GM18909 (cell line): ENCODE measurements around the gene ZNF491.
"Not testable (repeated sequence)": the region's sequence is repeated elsewhere in the genome, so short reads cannot be mapped to it uniquely, and the experiment has no call there.

Source experiments
- ATAC-seq: cut with Tn5 transposase; IDR thresholded peaks from one replicate; pipeline ENCODE4 v1.9.1; 2021; ENCODE audit warnings: mild to moderate bottlenecking; ENCODE audit not compliant: unreplicated experiment, poor library complexity

ZNF491 gene

DNA sequence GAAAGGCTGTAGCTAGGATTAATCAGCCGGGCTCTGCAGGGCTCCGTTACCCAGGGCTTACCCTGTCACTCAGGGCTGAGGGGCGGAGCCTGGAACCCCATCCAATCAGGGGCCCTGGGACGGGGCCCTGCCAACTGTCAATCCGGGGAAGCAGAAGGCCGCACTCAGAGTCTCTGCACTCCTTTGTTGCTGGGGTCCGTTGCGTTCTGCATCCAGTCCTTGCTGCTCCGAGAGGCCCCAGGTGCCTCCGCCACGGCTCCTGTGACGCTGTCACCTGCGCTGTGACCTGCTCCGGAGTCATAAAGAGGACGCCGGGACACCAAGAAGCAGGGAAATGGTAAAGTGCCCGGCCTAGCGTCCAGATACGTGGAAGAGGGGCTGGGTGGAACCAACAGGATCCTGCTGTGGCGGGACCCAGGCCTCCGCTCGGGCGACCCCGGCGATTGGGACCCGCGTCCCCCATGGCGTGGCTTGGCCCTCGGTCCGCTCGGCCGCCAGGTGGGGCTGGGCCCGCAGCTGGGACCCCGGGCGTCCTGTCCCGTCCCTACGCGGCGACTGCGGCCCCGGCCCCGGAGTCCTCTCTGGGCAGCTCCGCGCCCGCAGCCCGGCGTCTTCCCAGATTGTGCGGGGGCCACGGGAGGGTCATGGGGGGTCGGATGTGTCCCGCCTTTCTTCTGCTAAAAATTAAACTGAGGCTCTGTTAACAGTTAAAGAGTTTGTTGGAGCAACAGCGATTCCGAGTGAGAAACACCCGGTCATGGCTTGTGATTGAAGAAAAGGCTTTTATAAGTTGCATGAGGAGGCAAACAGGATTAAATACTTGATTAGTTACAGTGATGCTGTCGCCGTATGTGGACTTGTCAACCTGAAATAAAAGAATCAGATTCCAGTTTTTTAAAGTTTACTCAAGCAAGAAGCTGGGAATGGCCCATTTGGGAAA is at the start of gene ZNF491:
Gene ZNF491 (plus strand): TSS at position 133 of the 940 bp plus-strand sequence. CDS start 7,431 bp downstream, outside the sequence.
- peak; percentile 92 for ATAC-seq

DNA sequence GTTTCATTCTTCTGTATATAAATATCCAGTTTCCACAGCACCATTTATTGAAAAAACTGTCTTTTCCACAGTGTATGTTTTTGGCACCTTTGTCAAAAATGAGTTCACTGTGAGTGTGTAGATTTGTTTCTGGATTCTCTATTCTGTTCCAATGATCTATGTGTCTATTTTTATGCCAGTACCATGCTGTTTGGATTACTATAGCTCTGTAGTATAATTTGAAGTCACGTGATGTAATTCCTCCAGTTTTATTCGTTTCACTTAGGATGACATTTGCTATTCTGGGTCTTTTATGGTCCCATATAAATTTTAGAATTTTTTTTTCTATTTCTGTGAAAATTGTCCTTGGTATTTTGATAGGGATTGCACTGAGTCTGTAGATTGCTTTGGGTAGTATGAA is 48.6 kb upstream of the ZNF491 start:
- no peak for ATAC-seq

DNA sequence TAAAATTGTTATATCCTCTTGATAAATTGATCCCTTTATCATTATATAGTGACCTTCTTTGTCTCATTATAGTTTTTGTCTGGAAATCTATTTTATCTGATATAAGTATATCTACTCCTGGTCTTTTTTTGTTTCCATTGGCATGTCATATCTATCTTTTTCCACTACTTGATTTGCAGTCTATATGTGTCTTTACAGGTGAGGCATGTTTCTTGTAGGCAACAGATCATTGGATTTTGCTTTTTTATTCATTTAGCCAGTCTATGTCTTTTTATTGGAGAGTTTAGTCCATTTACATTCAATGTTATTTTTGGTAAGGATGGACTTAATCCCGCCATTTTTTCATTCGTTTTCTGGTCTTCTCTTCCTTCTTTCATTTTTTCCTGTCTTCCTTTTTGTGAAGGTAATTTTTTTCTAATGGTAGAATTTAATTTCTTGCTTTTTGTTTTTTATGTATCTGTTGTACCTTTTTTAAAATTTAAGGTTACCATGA is 46.0 kb upstream of the ZNF491 start:
- ATAC-seq: no peak

DNA sequence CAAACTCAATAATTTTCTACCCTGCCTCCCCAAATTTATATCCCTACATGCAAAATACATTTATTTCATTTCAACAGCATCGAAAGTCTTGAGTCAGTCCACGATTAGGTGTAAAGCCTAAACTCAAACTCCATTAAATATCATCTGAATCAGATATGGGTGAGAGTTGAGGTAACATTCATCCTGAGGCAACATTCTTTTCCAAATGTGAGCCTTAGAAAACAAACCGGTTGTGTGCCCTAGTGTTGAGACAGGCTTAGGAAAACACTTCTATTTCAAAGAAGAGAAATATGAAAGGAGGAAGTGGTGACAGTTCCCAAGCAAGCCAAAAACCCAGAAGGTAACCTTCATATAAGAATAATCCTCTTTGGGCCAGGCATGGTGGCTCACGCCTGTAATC is 43.7 kb upstream of the ZNF491 start:
- ATAC-seq: no peak

DNA sequence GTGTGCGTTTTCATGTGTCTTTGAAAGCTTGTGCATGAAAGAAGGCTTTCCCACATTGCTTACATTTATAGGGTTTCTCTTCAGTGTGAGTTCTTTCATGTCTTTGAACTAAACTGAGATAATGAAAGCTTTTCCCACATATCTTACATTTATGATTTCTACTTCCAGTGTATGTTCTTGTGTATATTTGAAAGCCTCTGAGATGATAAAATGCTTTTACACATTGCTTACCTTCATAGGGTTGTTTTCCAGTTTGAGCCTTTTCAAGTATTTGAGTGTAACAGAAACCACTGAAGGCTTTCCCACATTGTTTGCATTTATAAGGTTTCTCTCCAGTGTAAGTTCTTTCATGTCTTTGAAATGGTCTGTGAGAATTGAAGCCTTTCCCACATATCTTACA is 41.4 kb upstream of the ZNF491 start:
- ATAC-seq: no peak

DNA sequence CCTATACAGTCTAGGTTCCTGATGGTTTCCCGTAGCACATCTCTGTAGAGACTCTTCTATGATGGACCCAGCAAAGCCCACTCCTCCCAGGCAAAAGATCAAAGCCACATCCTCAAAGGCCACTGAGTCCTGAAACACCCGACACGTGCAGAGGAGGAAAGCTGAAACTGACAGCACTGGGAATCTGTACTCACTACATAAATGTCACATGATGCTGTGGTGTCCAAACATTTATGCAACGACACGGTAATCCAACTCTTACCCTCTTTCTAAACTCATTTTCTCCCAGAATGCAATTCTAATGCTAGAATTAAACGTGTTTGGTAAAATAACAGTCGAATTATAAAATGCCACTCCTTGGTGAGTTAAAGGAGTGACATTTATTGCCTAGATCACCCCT is 38.5 kb upstream of the ZNF491 start:
- ATAC-seq: no peak

DNA sequence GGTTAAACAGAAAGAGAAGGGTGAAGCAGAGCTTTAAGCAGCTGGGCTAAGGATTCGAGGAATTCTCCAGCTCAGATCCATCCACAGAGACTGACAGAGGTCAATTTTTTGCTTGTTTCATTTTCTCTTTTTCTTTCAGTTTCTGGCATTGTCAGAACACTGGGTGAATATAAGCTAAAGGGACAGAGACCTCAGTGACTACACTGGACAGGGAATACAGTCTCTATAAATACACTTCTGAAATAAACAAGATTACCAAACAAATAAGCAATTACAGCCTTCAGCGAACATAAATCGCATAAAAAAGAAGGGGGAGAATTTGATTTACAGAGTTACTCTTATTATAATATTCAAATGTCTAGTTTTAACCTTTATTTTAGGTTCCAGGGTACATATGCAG is 35.2 kb upstream of the ZNF491 start:
- ATAC-seq: no peak

DNA sequence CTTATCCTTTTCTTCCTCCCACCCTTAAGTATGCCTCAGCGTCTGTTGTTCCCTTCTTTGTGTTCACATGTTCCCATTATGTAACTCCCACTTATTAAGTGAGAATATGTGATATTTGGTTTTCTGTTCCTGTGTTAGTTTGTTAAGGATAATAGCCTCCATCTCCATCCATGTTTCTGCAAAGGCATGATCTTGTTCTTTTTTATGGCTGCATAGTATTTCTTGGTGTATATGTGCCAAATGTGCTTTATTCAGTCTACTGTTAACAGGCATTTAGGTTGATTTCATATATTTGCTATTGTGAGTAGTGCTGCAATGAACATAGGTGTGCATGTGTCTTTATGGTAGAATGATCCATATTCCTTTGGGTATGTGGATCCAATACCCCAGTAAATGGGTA is 34.7 kb upstream of the ZNF491 start:
- no peak for ATAC-seq

DNA sequence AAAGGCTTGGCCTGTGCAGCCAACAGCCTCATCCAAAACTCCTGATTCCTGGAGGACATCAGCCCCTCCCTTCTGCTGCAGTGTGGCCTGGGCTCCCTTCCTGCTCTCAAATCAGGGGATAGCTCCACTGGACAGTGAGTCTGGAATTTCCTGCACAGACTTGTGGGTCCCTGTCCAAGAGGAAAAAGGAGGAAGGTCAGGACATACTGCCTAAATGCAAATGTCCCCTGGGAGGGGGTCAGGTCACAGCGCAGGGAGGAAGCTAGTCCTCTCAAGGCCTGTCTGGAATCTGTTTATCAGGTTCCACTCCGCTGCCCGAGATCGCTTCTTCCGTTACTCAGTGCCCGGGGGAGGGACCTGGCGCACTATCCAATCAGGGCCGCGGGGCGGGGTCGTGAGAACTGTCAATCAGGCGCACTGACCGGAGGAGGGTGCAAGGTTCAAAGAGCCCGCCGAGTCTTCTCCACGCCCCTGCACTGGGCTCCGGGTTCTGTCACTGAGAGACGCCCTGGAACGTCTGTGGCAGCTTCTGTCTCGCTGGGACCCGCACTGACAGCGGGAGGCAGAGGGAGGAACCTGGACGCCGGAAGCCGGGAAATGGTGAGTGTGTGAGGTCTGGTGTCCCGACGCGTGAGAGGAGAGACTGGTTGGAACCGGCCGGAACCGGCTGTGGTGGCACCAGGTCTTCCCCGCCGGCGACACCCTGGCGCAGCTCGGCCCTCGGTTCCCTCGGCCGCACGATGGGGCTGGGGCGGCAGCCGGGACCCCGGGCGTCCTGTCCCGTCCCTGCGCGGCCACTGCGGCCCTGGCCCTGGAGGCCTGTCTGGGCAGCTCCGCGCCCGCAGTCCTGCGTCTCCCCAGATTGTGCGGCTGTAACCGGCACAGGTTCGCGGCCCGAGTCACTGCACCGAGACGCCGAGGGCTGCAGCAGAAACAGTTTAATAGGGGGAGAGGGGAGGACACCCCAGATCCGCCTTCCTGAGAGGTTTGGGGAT is 31.4 kb upstream of the ZNF491 start, which contains the start of gene ZNF441:
Gene ZNF441 (plus strand): TSS at position 404 of the 995 bp plus-strand sequence. CDS start 194 bp downstream, at position 598.
- ATAC-seq: peak; percentile 91

DNA sequence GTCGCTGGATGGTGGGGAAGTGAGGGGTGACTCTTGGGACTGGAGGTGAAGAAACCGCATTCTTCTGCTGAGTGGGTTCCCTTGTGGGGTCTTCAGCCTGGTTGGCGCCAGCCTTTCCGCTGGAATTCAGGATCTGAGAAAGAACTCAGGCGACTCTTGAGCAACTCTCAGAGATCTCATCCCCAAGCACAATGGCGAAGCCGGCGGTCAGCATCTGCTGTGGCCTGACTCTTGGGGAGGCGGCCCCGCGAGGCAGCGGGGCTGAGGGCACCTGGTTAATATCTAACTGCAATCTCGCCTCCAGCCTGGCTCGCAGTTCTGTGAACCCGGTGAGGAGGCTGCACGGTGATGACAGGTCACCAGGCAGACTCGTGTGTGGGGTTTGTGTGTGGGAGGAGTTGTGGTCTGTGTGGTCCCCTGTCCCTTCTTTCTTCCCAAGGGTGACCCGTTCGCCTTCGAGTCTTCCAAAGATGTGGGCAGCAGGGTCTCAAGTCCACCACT is 30.6 kb upstream of the ZNF491 start:
- ATAC-seq: peak; percentile 32

DNA sequence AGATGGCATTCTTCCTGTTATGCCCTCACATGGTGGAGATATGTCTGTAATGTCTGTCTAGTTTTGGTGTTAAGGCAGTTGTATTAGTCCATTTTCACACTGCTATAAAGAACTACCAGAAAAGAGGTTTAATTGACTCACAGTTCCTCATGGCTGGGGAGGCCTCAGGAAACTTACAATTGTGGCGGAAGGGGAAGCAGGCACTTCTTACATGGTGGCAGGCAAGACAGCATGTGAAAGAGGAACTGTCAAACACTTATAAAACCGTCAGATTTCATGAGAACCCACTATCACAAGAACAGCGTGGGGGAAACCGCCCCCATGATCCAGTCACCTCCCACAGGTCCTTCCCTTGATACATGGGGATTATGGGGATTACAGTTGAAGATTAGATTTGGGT is 28.3 kb upstream of the ZNF491 start:
- no peak for ATAC-seq

DNA sequence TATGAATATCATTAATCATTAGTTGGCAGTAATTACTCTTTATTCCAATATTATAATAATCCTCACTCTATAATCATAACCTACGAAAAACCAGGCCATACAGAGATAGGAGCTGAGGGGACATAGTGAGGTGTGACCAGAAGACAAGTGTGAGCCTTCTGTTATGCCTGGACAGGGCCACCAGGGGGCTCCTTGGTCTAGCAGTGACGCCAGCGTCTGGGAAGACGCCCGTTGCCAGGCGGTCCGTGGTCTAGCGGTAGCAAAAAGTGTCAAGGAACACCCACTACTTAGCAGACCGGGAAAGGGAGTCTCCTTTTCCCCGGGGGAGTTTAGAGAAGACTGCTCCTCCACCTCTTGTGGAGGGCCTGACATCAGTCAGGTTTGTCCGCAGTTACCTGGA is 26.8 kb upstream of the ZNF491 start:
- ATAC-seq: not testable (repeated sequence)

DNA sequence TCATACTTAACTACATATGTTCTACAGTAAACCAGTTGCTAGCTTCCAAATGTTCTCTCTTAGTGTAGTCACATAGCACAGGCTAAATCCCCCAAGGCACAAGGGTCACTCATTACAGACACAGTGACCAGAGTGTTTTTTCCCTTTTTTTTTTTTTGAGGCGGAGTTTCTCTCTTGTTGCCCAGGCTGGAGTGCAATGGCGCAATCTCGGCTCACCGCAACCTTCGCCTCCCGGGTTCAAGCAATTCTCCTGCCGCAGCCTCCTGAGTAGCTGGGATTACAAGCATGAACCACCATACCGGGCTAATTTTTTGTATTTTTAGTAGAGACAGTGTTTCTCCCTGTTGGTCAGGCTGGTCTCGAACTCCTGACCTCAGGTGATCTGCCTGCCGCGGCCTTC is 21.7 kb upstream of the ZNF491 start:
- not testable (repeated sequence) for ATAC-seq

DNA sequence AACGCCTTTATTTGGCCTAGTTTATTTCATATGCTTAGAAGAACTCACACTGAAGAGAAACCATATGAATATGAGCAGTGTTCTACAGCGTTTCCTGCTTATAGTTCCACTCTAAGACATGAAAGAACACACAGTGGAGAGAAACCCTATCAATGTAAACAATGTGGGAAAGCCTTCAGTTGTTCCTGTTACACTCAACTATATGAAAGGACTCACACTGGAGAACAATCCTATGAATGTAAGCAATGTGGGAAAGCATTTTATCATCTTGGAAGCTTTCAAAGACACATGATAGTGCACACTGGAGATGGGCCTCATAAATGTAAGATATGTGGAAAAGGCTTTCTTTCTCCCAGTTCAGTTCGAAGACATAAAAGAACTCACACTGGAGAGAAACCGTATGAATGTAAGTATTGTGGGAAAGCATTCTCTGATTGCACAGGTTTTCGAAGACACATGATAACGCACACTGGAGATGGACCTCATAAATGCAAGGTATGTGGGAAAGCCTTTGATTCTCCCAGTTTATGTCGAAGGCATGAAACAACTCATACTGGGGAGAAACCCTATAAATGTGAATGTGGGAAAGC is 17.8 kb upstream of the ZNF491 start:
- ATAC-seq: no peak

DNA sequence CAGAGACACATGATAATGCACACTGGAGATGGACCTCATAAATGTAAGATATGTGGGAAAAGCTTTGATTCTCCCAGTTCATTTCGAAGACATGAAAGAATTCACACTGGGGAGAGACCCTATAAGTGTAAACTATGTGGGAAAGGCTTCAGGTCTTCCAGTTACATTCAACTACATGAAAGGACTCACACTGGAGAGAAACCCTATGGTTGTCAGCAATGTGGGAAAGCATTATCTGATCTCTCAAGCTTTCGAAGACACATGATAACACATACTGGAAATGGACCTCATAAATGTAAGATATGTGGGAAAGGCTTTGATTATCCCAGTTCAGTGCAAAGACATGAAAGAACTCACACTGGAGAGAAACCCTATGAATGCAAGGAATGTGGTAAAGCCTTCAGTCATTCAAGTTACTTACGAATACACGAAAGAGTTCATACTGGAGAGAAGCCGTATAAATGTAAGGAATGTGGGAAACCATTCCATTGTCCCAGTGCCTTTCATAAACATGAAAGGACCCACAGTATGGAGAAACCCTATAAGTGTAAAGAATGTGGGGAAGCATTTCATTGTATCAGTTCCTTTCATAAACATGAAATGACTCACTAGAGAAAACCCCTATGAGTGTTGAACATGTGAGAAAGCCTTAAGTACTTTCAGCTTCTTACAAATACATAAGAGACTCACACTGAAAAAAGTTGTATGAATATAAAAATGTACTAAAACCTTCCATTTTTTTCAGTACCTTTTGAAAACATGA is 16.8 kb upstream of the ZNF491 start:
- ATAC-seq: no peak

DNA sequence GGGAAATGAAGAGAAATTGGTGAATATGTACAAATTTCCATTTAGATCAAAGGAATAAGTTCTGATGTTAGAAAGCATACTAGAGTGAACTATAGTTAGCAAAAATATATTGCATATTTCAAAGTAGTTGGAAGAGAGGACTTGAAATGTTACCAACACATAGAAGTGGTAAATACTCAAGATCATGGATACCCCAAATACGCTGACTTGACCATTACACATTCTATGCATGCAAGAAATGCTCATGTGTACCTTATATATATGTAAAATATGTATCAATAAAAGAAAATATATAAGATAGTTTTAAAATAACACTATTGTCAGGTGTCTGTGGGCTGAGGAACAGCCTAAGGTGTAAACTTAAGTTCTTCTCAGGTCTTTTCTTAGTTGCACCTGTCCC is 14.6 kb upstream of the ZNF491 start:
- no peak for ATAC-seq

DNA sequence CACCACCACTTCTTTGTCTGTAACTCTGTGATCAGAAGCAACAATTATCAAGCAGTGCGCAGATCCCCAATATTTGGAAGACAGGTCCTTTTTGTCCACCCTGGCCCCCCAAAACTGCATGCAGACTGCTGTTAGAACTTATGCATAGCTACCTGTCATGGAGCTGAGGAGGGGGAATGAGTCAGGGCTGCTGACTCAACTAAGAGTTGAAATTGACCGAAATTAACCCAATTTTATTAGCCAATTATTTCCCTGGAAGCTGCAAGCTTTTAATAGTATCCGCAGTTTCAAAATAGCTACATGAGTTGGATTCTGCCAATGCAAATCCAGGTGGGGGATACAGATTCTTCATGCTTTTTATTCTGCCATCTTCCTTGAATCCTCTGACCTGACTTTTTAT is 14.0 kb upstream of the ZNF491 start:
- ATAC-seq: no peak

DNA sequence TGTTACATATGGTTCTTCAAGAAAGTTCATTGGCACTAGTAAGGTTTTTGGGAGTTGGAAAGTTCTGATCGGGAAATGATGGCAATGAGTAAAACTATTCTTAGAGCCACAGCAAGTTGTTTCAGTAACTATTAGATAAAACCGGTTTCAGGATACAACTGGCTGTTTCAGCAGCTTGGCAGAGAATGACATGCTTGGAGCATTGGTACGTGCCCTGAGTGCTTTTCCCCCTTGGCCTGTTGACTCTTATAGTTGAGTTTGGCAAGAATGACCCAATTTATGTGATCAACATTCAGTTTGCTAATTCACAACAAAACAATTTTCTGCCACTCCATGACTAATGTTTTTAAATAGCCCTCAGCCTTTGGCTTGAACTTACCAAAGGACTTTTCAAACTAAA is 10.8 kb upstream of the ZNF491 start:
- no peak for ATAC-seq

DNA sequence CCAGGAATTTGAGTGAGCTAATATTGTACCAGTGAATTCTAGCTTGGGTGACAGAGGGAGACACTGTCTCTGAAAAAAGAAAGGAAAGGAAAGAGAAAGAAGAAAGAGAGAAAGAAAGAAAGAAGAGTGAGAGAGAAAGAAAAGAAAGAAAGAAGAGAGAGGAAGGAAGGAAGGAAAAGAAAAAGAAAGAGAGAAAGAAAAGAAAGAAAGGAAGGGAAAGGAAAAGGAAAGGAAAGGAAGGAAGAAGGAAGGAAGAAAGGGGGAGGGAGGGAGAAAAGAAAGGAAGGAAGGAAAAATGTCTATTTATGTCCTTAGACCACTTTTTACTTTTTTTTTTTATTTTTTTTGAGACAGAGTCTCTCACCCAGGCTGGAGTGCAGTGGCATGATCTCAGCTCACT is 5.4 kb upstream of the ZNF491 start:
- ATAC-seq: no peak
